HL-60 (cell line): Measurements from ENCODE around the gene SP1.

Experiments used
- DNase-seq, 2 experiments: peaks; one replicate each; pipeline ENCODE4 v3.0.0-alpha.2; 2010 to 2020; ENCODE audit warnings: low read depth in 1 of 2, low spot score in 1 of 2
- H3K27ac ChIP-seq: fragments of 250-450 bp; sonication (Bioruptor Pico); replicated peaks from 2 replicates; pipeline ENCODE4 v1.5.1; 2020; ENCODE audit warnings: mild to moderate bottlenecking, moderate library complexity
- H3K27me3 ChIP-seq: fragments of 250-450 bp; sonication (Bioruptor Pico); 2 replicates; pipeline ENCODE4 v1.5.1; 2021; ENCODE audit warnings: mild to moderate bottlenecking, moderate library complexity; ENCODE audit not compliant: insufficient read depth, poor library complexity, severe bottlenecking
- H3K4me3 ChIP-seq: replicated peaks from 2 replicates; pipeline ENCODE4 v1.5.1; 2011; ENCODE audit warnings: mild to moderate bottlenecking, control low read depth, low read length; ENCODE audit not compliant: insufficient read depth
- CTCF ChIP-seq: IDR thresholded peaks from one replicate; pipeline ENCODE4 v1.5.1; 2011; ENCODE audit warnings: low read length, control low read depth, inconsistent platforms; ENCODE audit not compliant: insufficient read depth
- GABPA ChIP-seq: IDR thresholded peaks from 2 replicates; pipeline ENCODE4 v1.6.1; 2012; ENCODE audit warnings: low read depth
- POLR2AphosphoS5 ChIP-seq: IDR thresholded peaks from 2 replicates; pipeline ENCODE4 v1.6.1; 2012; ENCODE audit warnings: low read depth
- REST ChIP-seq: IDR thresholded peaks from 2 replicates; pipeline ENCODE4 v1.6.1; 2012; ENCODE audit warnings: low read depth; ENCODE audit not compliant: insufficient replicate concordance
- SPI1 ChIP-seq: IDR thresholded peaks from 2 replicates; pipeline ENCODE4 v1.6.1; 2012; ENCODE audit warnings: low read depth, mild to moderate bottlenecking, borderline replicate concordance

SP1 gene

GRCh38 chr12:53388932-53389331 lies 9.0 kb downstream of the SP1 start:
- Histone ChIP-seq H3K27me3 (no peaks in the 10 kb centered on the region), H3K4me3 (no peak overlapping the region), H3K27ac (no peak overlapping the region)
- no peak for TF ChIP-seq SPI1
- TF ChIP-seq GABPA, result no peak
- TF ChIP-seq REST, result no peak
- TF ChIP-seq CTCF, result no peak
- TF ChIP-seq POLR2AphosphoS5, result no peak
- no peak for DNase-seq

GRCh38 chr12:53389702-53390101 lies 9.7 kb downstream of the SP1 start:
- TF ChIP-seq SPI1 (no peak), REST (no peak), GABPA (no peak), CTCF (no peak), POLR2AphosphoS5 (no peak)
- no peak overlapping the region for H3K27ac ChIP-seq
- H3K4me3 ChIP-seq, result no peak overlapping the region
- DNase-seq, result no peak
- no peaks in the 10 kb centered on the region for H3K27me3 ChIP-seq

- Histone ChIP-seq H3K27me3 (no peaks in the 10 kb centered on the region), H3K4me3 (no peak overlapping the region), H3K27ac (no peak overlapping the region)
- no peak for DNase-seq
- TF ChIP-seq REST (no peak), POLR2AphosphoS5 (no peak), SPI1 (no peak), CTCF (no peak), GABPA (no peak)
Observed at GRCh38 chr12:53391724-53392123, 11.7 kb downstream of the SP1 start.
